KG1 (cell line): ENCODE results near the gene CCDC149.
"Not testable (repeated sequence)": the region's sequence is repeated elsewhere in the genome, so short reads cannot be mapped to it uniquely, and the experiment has no call there.

Experiments
- DNase-seq: peaks from one replicate; lab custom pipeline; 2025; lab: John Stamatoyannopoulos, UW

CCDC149 gene

GRCh38 chr4:24917076-24917856 is 4.4 kb upstream of the CCDC149 start:
- DNase-seq, result no peak

- DNase-seq, result no peak
Observed at GRCh38 chr4:24915121-24915922, 2.5 kb upstream of the CCDC149 start.

- no peak for DNase-seq
Observed at GRCh38 chr4:24914460-24914859, 1.6 kb upstream of the CCDC149 start.

- no peak for DNase-seq
Observed at GRCh38 chr4:24913119-24913485, 260 bp upstream of the CCDC149 start.

- DNase-seq, result no peak
Observed at GRCh38 chr4:24910499-24910898, 2.3 kb downstream of the CCDC149 start.

GRCh38 chr4:24909606-24910005 is 3.2 kb downstream of the CCDC149 start:
- not testable (repeated sequence) for DNase-seq

- no peak for DNase-seq
Observed at GRCh38 chr4:24897639-24898038, 15.2 kb downstream of the CCDC149 start.

GRCh38 chr4:24896977-24897376 is 15.9 kb downstream of the CCDC149 start:
- no peak for DNase-seq

GRCh38 chr4:24896056-24896455 is 16.8 kb downstream of the CCDC149 start:
- no peak for DNase-seq

GRCh38 chr4:24895461-24895860 is 17.4 kb downstream of the CCDC149 start:
- DNase-seq, result no peak

- no peak for DNase-seq
Observed at GRCh38 chr4:24894846-24895245, 18.0 kb downstream of the CCDC149 start.

GRCh38 chr4:24894243-24894642 is 18.6 kb downstream of the CCDC149 start:
- no peak for DNase-seq

GRCh38 chr4:24892778-24893177 is 20.1 kb downstream of the CCDC149 start:
- DNase-seq, result no peak

- DNase-seq, result no peak
Observed at GRCh38 chr4:24892278-24892677, 20.6 kb downstream of the CCDC149 start.

GRCh38 chr4:24890561-24891126 is 22.2 kb downstream of the CCDC149 start:
- DNase-seq, result no peak

GRCh38 chr4:24889991-24890390 is 22.9 kb downstream of the CCDC149 start:
- DNase-seq, result no peak

GRCh38 chr4:24888475-24889344 is 24.1 kb downstream of the CCDC149 start:
- no peak for DNase-seq

GRCh38 chr4:24887881-24888430 is 24.9 kb downstream of the CCDC149 start:
- DNase-seq, result no peak

- no peak for DNase-seq
Observed at GRCh38 chr4:24886596-24886995, 26.2 kb downstream of the CCDC149 start.

- DNase-seq, result no peak
Observed at GRCh38 chr4:24885342-24885741, 27.5 kb downstream of the CCDC149 start.

GRCh38 chr4:24884902-24885301 is 27.9 kb downstream of the CCDC149 start:
- DNase-seq, result no peak
